ENCODE measurements around the gene FAM174A. TPM values are rescaled to one million over a fixed set of nuclear protein-coding genes. Genes with fewer than 3 reads are reported as not detected.

Gene FAM174A
- total RNA-seq, 1 donor from 2014 or later = 4.0 TPM

DNA sequence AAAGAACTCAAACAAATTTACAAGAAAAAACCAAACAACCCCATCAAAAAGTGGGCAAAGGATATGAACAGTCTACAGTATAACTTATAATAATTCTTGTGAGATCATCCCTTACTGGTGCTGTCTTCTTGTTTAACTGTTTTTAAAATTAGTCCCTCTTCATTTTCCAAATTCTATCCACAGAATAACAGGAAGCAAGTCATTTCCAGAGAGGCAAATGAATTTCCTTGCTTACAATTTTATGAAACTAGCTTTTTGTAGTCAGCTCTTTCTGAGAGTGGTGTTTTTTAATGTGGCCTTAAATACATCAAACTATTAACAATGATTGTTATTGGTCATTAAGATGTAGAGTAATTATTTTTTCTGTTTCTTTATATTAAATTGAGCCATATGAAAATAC lies 40.6 kb downstream of the FAM174A start:
- no peak overlapping the region for H3K4me3 Mint-ChIP-seq
- peaks cover 5% of the 10 kb centered on the region for H3K36me3 Mint-ChIP-seq (ENCODE audit: low read depth)
- TF ChIP-seq, protein P1, sequence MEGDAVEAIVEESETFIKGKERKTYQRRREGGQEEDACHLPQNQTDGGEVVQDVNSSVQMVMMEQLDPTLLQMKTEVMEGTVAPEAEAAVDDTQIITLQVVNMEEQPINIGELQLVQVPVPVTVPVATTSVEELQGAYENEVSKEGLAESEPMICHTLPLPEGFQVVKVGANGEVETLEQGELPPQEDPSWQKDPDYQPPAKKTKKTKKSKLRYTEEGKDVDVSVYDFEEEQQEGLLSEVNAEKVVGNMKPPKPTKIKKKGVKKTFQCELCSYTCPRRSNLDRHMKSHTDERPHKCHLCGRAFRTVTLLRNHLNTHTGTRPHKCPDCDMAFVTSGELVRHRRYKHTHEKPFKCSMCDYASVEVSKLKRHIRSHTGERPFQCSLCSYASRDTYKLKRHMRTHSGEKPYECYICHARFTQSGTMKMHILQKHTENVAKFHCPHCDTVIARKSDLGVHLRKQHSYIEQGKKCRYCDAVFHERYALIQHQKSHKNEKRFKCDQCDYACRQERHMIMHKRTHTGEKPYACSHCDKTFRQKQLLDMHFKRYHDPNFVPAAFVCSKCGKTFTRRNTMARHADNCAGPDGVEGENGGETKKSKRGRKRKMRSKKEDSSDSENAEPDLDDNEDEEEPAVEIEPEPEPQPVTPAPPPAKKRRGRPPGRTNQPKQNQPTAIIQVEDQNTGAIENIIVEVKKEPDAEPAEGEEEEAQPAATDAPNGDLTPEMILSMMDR (conservative IDR thresholded peaks at IDR 0.05) = no peak
- no peak overlapping the region for H3K27ac Mint-ChIP-seq (ENCODE audit: unreplicated experiment)
- DNase-seq (ENCODE audit: low read depth, low spot score) = no peak
- H3K27me3 Mint-ChIP-seq (ENCODE audit: low read depth) = no peaks in the 10 kb centered on the region
- H3K9me3 Mint-ChIP-seq = no peaks in the 10 kb centered on the region
- no peaks in the 10 kb centered on the region for H3K4me1 Mint-ChIP-seq

DNA sequence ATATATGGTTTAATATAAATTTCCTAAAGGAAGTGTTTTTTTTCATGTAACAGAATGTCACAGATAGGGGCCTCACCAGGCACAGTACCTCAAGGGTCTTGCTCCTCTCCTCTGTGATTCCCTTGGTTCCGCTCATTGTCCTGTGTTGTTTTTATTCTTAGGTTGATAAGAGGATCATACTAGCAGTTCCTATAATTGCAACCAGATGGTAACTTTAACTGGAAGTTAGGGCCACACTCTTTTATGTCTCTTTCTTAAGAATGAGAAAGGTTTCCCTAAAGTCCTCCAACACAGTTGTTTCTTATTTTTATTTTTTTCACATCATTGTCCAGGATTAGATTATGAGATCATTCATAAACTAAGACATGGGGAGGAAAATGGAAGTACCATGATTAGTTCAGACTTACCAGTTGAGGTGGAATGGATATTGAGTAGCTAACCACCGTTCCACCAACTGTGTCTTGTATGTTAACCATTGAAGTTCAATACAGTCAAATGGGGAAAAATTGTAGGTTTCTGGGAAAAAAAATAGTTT lies 41.1 kb downstream of the FAM174A start:
- Mint-ChIP-seq H3K27me3 (ENCODE audit: low read depth) (no peaks in the 10 kb centered on the region), H3K4me1 (no peaks in the 10 kb centered on the region), H3K27ac (ENCODE audit: unreplicated experiment) (no peak overlapping the region), H3K36me3 (ENCODE audit: low read depth) (peaks cover 5% of the 10 kb centered on the region), H3K9me3 (no peaks in the 10 kb centered on the region), H3K4me3 (no peak overlapping the region)
- DNase-seq (ENCODE audit: low read depth, low spot score) = no peak
- TF ChIP-seq, protein P1 (conservative IDR thresholded peaks at IDR 0.05) = no peak

DNA sequence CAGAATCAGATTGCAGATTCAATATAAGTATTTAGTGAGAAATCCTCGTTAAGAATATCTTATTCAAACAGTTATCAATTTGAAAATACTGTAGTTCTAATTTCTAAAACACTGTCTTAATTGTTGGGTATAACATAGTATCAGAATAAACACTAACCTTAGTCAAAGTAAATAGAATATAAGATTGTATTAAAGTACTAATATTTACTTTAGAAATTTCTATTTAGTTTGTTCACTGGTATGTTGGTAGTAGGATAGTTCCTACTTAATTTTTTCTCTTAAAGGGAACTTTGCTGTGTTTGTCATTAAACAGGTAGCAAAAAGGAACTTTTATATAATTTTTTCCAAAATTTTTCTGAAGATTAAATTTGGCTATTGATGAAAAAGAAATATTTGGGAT lies 42.3 kb downstream of the FAM174A start:
- H3K27me3 Mint-ChIP-seq (ENCODE audit: low read depth) = no peaks in the 10 kb centered on the region
- no peak overlapping the region for H3K4me3 Mint-ChIP-seq
- TF ChIP-seq, protein P1 (conservative IDR thresholded peaks at IDR 0.05) = no peak

DNA sequence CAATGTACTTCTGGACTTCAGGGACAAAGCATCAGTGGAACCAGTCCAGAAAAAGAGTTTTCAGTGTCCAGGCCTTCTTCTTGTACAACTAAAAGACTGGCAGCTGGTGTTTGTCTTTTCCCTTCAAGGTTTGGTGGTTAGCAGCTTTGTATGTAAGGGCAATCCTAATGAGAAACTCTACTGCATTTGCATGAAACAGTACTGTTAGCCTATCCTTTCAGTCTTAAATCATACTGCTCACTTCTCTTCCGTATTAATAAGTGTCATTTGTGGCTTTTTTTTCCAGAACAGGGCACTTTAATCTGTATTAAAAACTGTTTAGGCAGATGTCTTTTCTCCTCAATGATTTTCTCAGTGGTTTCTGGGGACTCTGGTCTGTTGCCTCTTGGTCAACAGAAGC lies 48.9 kb downstream of the FAM174A start:
- no peaks in the 10 kb centered on the region for H3K27me3 Mint-ChIP-seq (ENCODE audit: low read depth)
- H3K9me3 Mint-ChIP-seq = peaks cover 4% of the 10 kb centered on the region
- H3K36me3 Mint-ChIP-seq (ENCODE audit: low read depth) = peaks cover 12% of the 10 kb centered on the region
- H3K4me3 Mint-ChIP-seq = no peak overlapping the region
- no peak overlapping the region for H3K27ac Mint-ChIP-seq (ENCODE audit: unreplicated experiment)
- TF ChIP-seq, protein P1 (conservative IDR thresholded peaks at IDR 0.05) = no peak
- no peaks in the 10 kb centered on the region for H3K4me1 Mint-ChIP-seq
- DNase-seq (ENCODE audit: low read depth, low spot score) = no peak

More for the DNA sequence above, 42.3 kb downstream of the FAM174A start:
- DNase-seq (ENCODE audit: low read depth, low spot score) = no peak
- Mint-ChIP-seq H3K9me3 (no peaks in the 10 kb centered on the region), H3K27ac (ENCODE audit: unreplicated experiment) (no peak overlapping the region), H3K4me1 (no peaks in the 10 kb centered on the region), H3K36me3 (ENCODE audit: low read depth) (peaks cover 5% of the 10 kb centered on the region)

DNA sequence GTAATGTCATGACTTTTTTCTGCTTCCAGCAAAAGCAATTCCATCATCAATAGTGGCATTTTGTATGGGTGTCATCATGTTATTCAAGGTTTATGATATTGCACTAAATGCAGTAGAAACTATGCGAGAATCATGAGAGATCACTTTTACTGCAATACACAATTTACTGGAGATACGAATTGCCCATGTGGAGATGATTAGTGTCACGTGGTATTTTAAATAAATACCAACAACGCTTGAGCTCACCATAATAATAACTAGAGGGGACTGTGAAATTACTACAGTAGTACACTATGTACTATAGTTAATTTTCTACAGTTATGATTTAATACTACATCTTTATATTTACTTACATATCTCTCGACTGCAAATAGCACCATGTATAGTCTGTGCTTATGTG lies 49.7 kb downstream of the FAM174A start:
- Mint-ChIP-seq H3K9me3 (peaks cover 4% of the 10 kb centered on the region), H3K4me1 (no peaks in the 10 kb centered on the region), H3K27me3 (ENCODE audit: low read depth) (no peaks in the 10 kb centered on the region), H3K27ac (ENCODE audit: unreplicated experiment) (no peak overlapping the region), H3K4me3 (no peak overlapping the region), H3K36me3 (ENCODE audit: low read depth) (peaks cover 12% of the 10 kb centered on the region)
- no peak for DNase-seq (ENCODE audit: low read depth, low spot score)
- TF ChIP-seq, protein P1 (conservative IDR thresholded peaks at IDR 0.05) = no peak

Data from neural crest cell (in vitro differentiated cells).